H9 (cell line): ENCODE data around the gene ARPC4. TPM values are rescaled to one million over a fixed set of nuclear protein-coding genes. Genes with fewer than 3 reads are reported as not detected.

Source experiments
- DNase-seq: peaks from one replicate; pipeline ENCODE4 v3.0.0-alpha.2; 2017
- H2AFZ ChIP-seq: one replicate; pipeline ENCODE4 v1.6.1; 2013; ENCODE audit warnings: mild to moderate bottlenecking, low read length, control low read depth, moderate library complexity
- H2AK5ac ChIP-seq: 2 replicates; pipeline ENCODE4 v1.6.1; 2013; ENCODE audit warnings: low read length, control low read depth, mixed read lengths; ENCODE audit not compliant: insufficient read length
- H2BK120ac ChIP-seq: one replicate; pipeline ENCODE4 v1.6.1; 2013; ENCODE audit warnings: low read depth, mild to moderate bottlenecking, low read length, control low read depth, inconsistent platforms; ENCODE audit not compliant: poor library complexity, severe bottlenecking
- H2BK12ac ChIP-seq: 2 replicates; pipeline ENCODE4 v1.6.1; 2013; ENCODE audit warnings: low read length, control low read depth, mixed read lengths, low read depth; ENCODE audit not compliant: insufficient read length
- H2BK15ac ChIP-seq: 2 replicates; pipeline ENCODE4 v1.6.1; 2013; ENCODE audit warnings: low read depth, low read length, control low read depth
- H2BK20ac ChIP-seq: one replicate; pipeline ENCODE4 v1.6.1; 2013; ENCODE audit warnings: low read depth, mild to moderate bottlenecking, low read length, control low read depth, inconsistent platforms; ENCODE audit not compliant: poor library complexity, severe bottlenecking
- H2BK5ac ChIP-seq: 2 replicates; pipeline ENCODE4 v1.6.1; 2013; ENCODE audit warnings: low read length, control low read depth, mixed read lengths; ENCODE audit not compliant: insufficient read length
- H3K14ac ChIP-seq: 2 replicates; pipeline ENCODE4 v1.6.1; 2013; ENCODE audit warnings: low read length, control low read depth; ENCODE audit not compliant: insufficient read depth
- H3K18ac ChIP-seq: 2 replicates; pipeline ENCODE4 v1.6.1; 2013; ENCODE audit warnings: low read depth, mild to moderate bottlenecking, mixed read lengths, low read length, control low read depth; ENCODE audit not compliant: insufficient read length
- H3K23ac ChIP-seq: 2 replicates; pipeline ENCODE4 v1.6.1; 2013; ENCODE audit warnings: low read length, control low read depth, mixed read lengths, low read depth; ENCODE audit not compliant: insufficient read length
- H3K23me2 ChIP-seq: 2 replicates; pipeline ENCODE4 v1.6.1; 2013; ENCODE audit warnings: low read depth, mild to moderate bottlenecking, mixed read lengths, low read length, control low read depth; ENCODE audit not compliant: insufficient read length, poor library complexity, severe bottlenecking
- H3K27ac ChIP-seq: 2 replicates; pipeline ENCODE4 v1.5.1; 2013; ENCODE audit warnings: low read length, control low read depth, mixed read lengths, low read depth; ENCODE audit not compliant: insufficient read length
- H3K27me3 ChIP-seq: 2 replicates; pipeline ENCODE4 v1.6.1; 2013; ENCODE audit warnings: low read length, control low read depth, inconsistent platforms; ENCODE audit not compliant: insufficient read depth
- H3K4ac ChIP-seq: 2 replicates; pipeline ENCODE4 v1.6.1; 2013; ENCODE audit warnings: low read depth, mild to moderate bottlenecking, control low read depth, inconsistent platforms, low read length, moderate library complexity
- H3K4me1 ChIP-seq: 2 replicates; pipeline ENCODE4 v1.6.1; 2013; ENCODE audit warnings: low read length, control low read depth, inconsistent platforms; ENCODE audit not compliant: insufficient read depth
- H3K4me2 ChIP-seq: 2 replicates; pipeline ENCODE4 v1.6.1; 2013; ENCODE audit warnings: low read length, control low read depth, mixed read lengths; ENCODE audit not compliant: insufficient read length, insufficient read depth
- H3K56ac ChIP-seq: 2 replicates; pipeline ENCODE4 v1.6.1; 2013; ENCODE audit warnings: low read depth, mild to moderate bottlenecking, mixed read lengths, low read length, control low read depth; ENCODE audit not compliant: insufficient read length
- H3K79me1 ChIP-seq: 2 replicates; pipeline ENCODE4 v1.6.1; 2013; ENCODE audit warnings: low read depth, mild to moderate bottlenecking, moderate library complexity, low read length, control low read depth, inconsistent platforms; ENCODE audit not compliant: insufficient read depth, poor library complexity, severe bottlenecking
- H3K79me2 ChIP-seq: 2 replicates; pipeline ENCODE4 v1.6.1; 2013; ENCODE audit warnings: low read length, control low read depth, inconsistent platforms; ENCODE audit not compliant: insufficient read depth
- H3K9ac ChIP-seq: 2 replicates; pipeline ENCODE4 v1.6.1; 2013; ENCODE audit warnings: low read length, control low read depth, mixed read lengths; ENCODE audit not compliant: insufficient read length; ENCODE audit errors: extremely low read depth
- H3K9me3 ChIP-seq: one replicate; pipeline ENCODE4 v1.6.1; 2013; ENCODE audit warnings: low read depth, low read length, inconsistent platforms; ENCODE audit not compliant: control insufficient read depth
- H3T11ph ChIP-seq: one replicate; pipeline ENCODE4 v1.6.1; 2013; ENCODE audit warnings: mild to moderate bottlenecking, low read length, control low read depth, inconsistent platforms
- H4K20me1 ChIP-seq: one replicate; pipeline ENCODE4 v1.6.1; 2013; ENCODE audit not compliant: control insufficient read depth, insufficient read length, insufficient read depth
- H4K5ac ChIP-seq: 2 replicates; pipeline ENCODE4 v1.6.1; 2013; ENCODE audit warnings: low read depth, mild to moderate bottlenecking, mixed read lengths, low read length, control low read depth; ENCODE audit not compliant: insufficient read length
- H4K8ac ChIP-seq: replicated peaks from 2 replicates; pipeline ENCODE4 v1.6.1; 2013; ENCODE audit warnings: low read length, control low read depth, mixed read lengths, low read depth; ENCODE audit not compliant: insufficient read length
- H4K91ac ChIP-seq: 2 replicates; pipeline ENCODE4 v1.6.1; 2013; ENCODE audit warnings: low read depth, mild to moderate bottlenecking, moderate library complexity, mixed read lengths, low read length, control low read depth; ENCODE audit not compliant: insufficient read length
- H3K27ac Mint-ChIP-seq, 3 experiments: 2 replicates in 2 of 3; 3 replicates in 1 of 3; pipeline ENCODE4 v1.8.0; 2020 to 2021; ENCODE audit warnings: mixed read lengths in 3 of 3, mild to moderate bottlenecking in 1 of 3, moderate library complexity in 1 of 3
- H3K27me3 Mint-ChIP-seq: 2 replicates; pipeline ENCODE4 v1.8.0; 2021; ENCODE audit warnings: low read depth, mild to moderate bottlenecking, moderate library complexity, mixed read lengths
- H3K36me3 Mint-ChIP-seq, 3 experiments: 2 replicates in 2 of 3; 3 replicates in 1 of 3; pipeline ENCODE4 v1.8.0; 2020 to 2021; ENCODE audit warnings: low read depth in 3 of 3, mixed read lengths in 3 of 3; ENCODE audit not compliant: insufficient read depth in 1 of 3
- H3K4me1 Mint-ChIP-seq, 2 experiments: 2 replicates each; pipeline ENCODE4 v1.8.0; 2020; ENCODE audit warnings: mixed read lengths in 2 of 2
- H3K4me3 Mint-ChIP-seq, 2 experiments: 2 replicates in 1 of 2; 3 replicates in 1 of 2; pipeline ENCODE4 v1.8.0; 2020 to 2021; ENCODE audit warnings: mild to moderate bottlenecking in 2 of 2, mixed read lengths in 2 of 2, moderate library complexity in 1 of 2
- H3K9me3 Mint-ChIP-seq, 2 experiments: 2 replicates in 1 of 2; 3 replicates in 1 of 2; pipeline ENCODE4 v1.8.0; 2020; ENCODE audit warnings: mild to moderate bottlenecking in 2 of 2, mixed read lengths in 2 of 2, moderate library complexity in 1 of 2
- CTCF ChIP-seq: fragments of 200-600 bp; sonication (generic); conservative IDR thresholded peaks from 3 replicates; pipeline ENCODE4 v1.8.0; 2021; ENCODE audit warnings: antibody characterized with exemption, mild to moderate bottlenecking
- WGBS: extraction: QIAGEN DNeasy Blood & Tissue Kit; methylation state at CpG from one replicate; pipeline ENCODE4 v1.1.7; 2013; ENCODE audit warnings: missing lambda C conversion rate, low lambda C conversion rate, mixed read lengths; ENCODE audit not compliant: insufficient read length; ENCODE audit errors: extremely low coverage; 5-methylcytosine and 5-hydroxymethylcytosine counted together
- total RNA-seq: library from RNA; stranded (reverse); gene quantifications from 2 replicates; pipeline ENCODE4 v1.2.1, GENCODE V29; 2021

The ARPC4 gene
- total RNA-seq, 1 experiment from 2014 or later, result 161 TPM

DNA sequence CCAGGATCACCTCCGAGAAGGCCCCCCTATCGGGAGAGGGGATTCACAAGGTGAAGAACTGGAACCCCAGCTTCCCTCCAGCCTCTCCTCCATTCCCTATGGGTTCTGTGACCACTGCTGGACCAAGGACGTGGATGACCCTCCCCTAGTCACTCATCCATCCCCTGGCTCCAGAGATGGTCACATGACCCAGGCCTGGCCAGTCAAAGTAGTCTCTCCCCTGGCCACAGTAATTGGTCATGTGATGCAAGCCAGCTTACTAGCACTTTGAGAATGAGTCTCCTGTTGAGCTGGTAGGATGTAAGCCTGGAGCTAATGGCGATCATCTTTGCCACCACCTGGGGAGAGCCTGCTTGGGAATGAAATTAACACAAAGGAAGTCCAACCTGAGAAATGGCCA, 27.0 kb upstream of the ARPC4 start:
- peaks cover 21 to 32% of the 10 kb centered on the region in 2 experiments for H3K4me1 Mint-ChIP-seq
- no peak overlapping the region for H4K5ac ChIP-seq
- WGBS, result no CpG with 5 or more reads among the region's 4 CpGs

More for the DNA sequence above, 27.0 kb upstream of the ARPC4 start:
- Mint-ChIP-seq H3K36me3 (peaks cover 3 to 25% (median 7%) of the 10 kb centered on the region in 3 experiments; a peak in 6 of 7 replicates), H3K27ac (no peak overlapping the region), H3K9me3 (no peaks in the 10 kb centered on the region), H3K4me3 (no peak overlapping the region), H3K27me3 (peaks cover 38% of the 10 kb centered on the region)
- Histone ChIP-seq H3K23ac (no peak overlapping the region), H3K23me2 (no peaks in the 10 kb centered on the region), H2BK5ac (no peak overlapping the region), H4K8ac (no peak overlapping the region), H3K18ac (no peak overlapping the region), H3K9ac (no peak overlapping the region), H2BK12ac (no peak overlapping the region), H3K56ac (no peak overlapping the region), H3K4me2 (no peak overlapping the region), H4K20me1 (no peaks in the 10 kb centered on the region), H2AFZ (no peak overlapping the region), H3K14ac (no peak overlapping the region), H3K79me1 (no peaks in the 10 kb centered on the region), H3K79me2 (no peaks in the 10 kb centered on the region), H3K27me3 (no peaks in the 10 kb centered on the region; the same call in 1 of the 2 replicates), H3K9me3 (no peaks in the 10 kb centered on the region), H3K4me1 (no peaks in the 10 kb centered on the region), H2BK120ac (no peak overlapping the region), H2AK5ac (no peak overlapping the region), H2BK15ac (no peak overlapping the region), H3K27ac (no peak overlapping the region), H3K4ac (no peak overlapping the region), H3T11ph (no peak overlapping the region), H2BK20ac (no peak overlapping the region), H4K91ac (no peak overlapping the region)
- DNase-seq, result peak; percentile 64
- TF ChIP-seq CTCF, result no peak
